GM12872 (cell line): Measurements from ENCODE around the gene TPT1.

Source experiments
- CTCF ChIP-seq: IDR thresholded peaks from 3 replicates; pipeline ENCODE4 v1.5.1; 2011; ENCODE audit warnings: low read depth, mild to moderate bottlenecking, low read length, moderate library complexity; ENCODE audit not compliant: insufficient read depth

Gene TPT1

GRCh38 chr13:45337395-45337794, 3.6 kb downstream of the TPT1 start:
- TF ChIP-seq CTCF: no peak

- TF ChIP-seq CTCF: no peak
These were observed 4.8 kb downstream of the TPT1 start for GRCh38 chr13:45336025-45336800.

- TF ChIP-seq CTCF: no peak
These were observed 5.5 kb downstream of the TPT1 start for GRCh38 chr13:45335397-45336024.

GRCh38 chr13:45333977-45334922, 6.7 kb downstream of the TPT1 start:
- no peak for TF ChIP-seq CTCF

GRCh38 chr13:45333251-45333976, 7.6 kb downstream of the TPT1 start:
- no peak for TF ChIP-seq CTCF

- no peak for TF ChIP-seq CTCF
These were observed 8.2 kb downstream of the TPT1 start for GRCh38 chr13:45332831-45333219.
